Measurements from ENCODE around the gene FAM156A.
"Not testable (repeated sequence)": the region's sequence is repeated elsewhere in the genome, so short reads cannot be mapped to it uniquely, and the experiment has no call there.

The FAM156A gene

GRCh38 chrX:52966993-52967738 is 8.8 kb upstream of the FAM156A start:
- not testable (repeated sequence) for DNase-seq

- DNase-seq: not testable (repeated sequence)
Measured at GRCh38 chrX:52958961-52959360, 643 bp upstream of the FAM156A start.

GRCh38 chrX:52949884-52950283 is 8.4 kb downstream of the FAM156A start:
- DNase-seq: not testable (repeated sequence)

GRCh38 chrX:52949325-52949724 is 9.0 kb downstream of the FAM156A start:
- not testable (repeated sequence) for DNase-seq

- DNase-seq: not testable (repeated sequence)
Measured at GRCh38 chrX:52948265-52948664, 10.1 kb downstream of the FAM156A start.

GRCh38 chrX:52947501-52947900 is 10.8 kb downstream of the FAM156A start:
- not testable (repeated sequence) for DNase-seq

- not testable (repeated sequence) for DNase-seq
Measured at GRCh38 chrX:52945838-52946494, 12.4 kb downstream of the FAM156A start.

GRCh38 chrX:52941728-52942127 is 16.6 kb downstream of the FAM156A start:
- not testable (repeated sequence) for DNase-seq

GRCh38 chrX:52940704-52941103 is 17.6 kb downstream of the FAM156A start:
- not testable (repeated sequence) for DNase-seq

GRCh38 chrX:52935470-52935784 is 22.9 kb downstream of the FAM156A start:
- DNase-seq: peak in 1 of 56 donors; percentile 8

GRCh38 chrX:52934704-52935469 is 23.4 kb downstream of the FAM156A start:
- peak; percentile 3 to 100 (median 88) for DNase-seq

- DNase-seq: no peak
Measured at GRCh38 chrX:52933976-52934703, 24.2 kb downstream of the FAM156A start.

GRCh38 chrX:52933213-52933612 is 25.1 kb downstream of the FAM156A start:
- DNase-seq: no peak

- DNase-seq: not testable (repeated sequence)
Measured at GRCh38 chrX:52930214-52930613, 28.1 kb downstream of the FAM156A start.

GRCh38 chrX:52923781-52924241 is 34.5 kb downstream of the FAM156A start:
- peak in 2 of 56 donors; percentile 0 for DNase-seq

GRCh38 chrX:52914704-52915103 is 43.6 kb downstream of the FAM156A start:
- not testable (repeated sequence) for DNase-seq

- DNase-seq: not testable (repeated sequence)
Measured at GRCh38 chrX:52913681-52914080, 44.6 kb downstream of the FAM156A start.

GRCh38 chrX:52909313-52909969 is 48.9 kb downstream of the FAM156A start:
- DNase-seq: not testable (repeated sequence)

- not testable (repeated sequence) for DNase-seq
Measured at GRCh38 chrX:52907900-52908299, 50.4 kb downstream of the FAM156A start.

GRCh38 chrX:52907137-52907536 is 51.2 kb downstream of the FAM156A start:
- not testable (repeated sequence) for DNase-seq

- DNase-seq: not testable (repeated sequence)
Measured at GRCh38 chrX:52906072-52906471, 52.2 kb downstream of the FAM156A start.

All from amygdala (tissue), 56 donors.